Measurements from ENCODE around the gene CUX1. TPM values are rescaled to one million over a fixed set of nuclear protein-coding genes. Genes with fewer than 3 reads are reported as not detected.

The CUX1 gene
- total RNA-seq, 1 donor from 2014 or later: 56.5 TPM

- H3K36me3 Mint-ChIP-seq (ENCODE audit: unreplicated experiment): peaks cover 5% of the 10 kb centered on the region
- TF ChIP-seq CTCF (IDR thresholded peaks at IDR 0.05; ENCODE audit: partially characterized antibody, unreplicated experiment): no peak
- H3K9me3 Mint-ChIP-seq (ENCODE audit: unreplicated experiment): peaks cover 2% of the 10 kb centered on the region
- peaks cover 6% of the 10 kb centered on the region for H3K27me3 Mint-ChIP-seq (ENCODE audit: unreplicated experiment)
- DNase-seq: no peak
- H3K4me1 Mint-ChIP-seq (ENCODE audit: low read depth, unreplicated experiment): peaks cover 13% of the 10 kb centered on the region
- H3K27ac Mint-ChIP-seq (ENCODE audit: unreplicated experiment): no peak overlapping the region
- H3K4me3 Mint-ChIP-seq (ENCODE audit: unreplicated experiment): no peak overlapping the region
These were observed 195.6 kb downstream of the CUX1 start for GRCh38 chr7:102012941-102013461.

GRCh38 chr7:102018876-102019275 is 201.4 kb downstream of the CUX1 start:
- Mint-ChIP-seq H3K9me3 (ENCODE audit: unreplicated experiment) (peaks cover 4% of the 10 kb centered on the region), H3K27me3 (ENCODE audit: unreplicated experiment) (peaks cover 6% of the 10 kb centered on the region), H3K27ac (ENCODE audit: unreplicated experiment) (no peak overlapping the region), H3K4me3 (ENCODE audit: unreplicated experiment) (no peak overlapping the region), H3K36me3 (ENCODE audit: unreplicated experiment) (peaks cover 5% of the 10 kb centered on the region), H3K4me1 (ENCODE audit: low read depth, unreplicated experiment) (peaks cover 6% of the 10 kb centered on the region)
- TF ChIP-seq CTCF (IDR thresholded peaks at IDR 0.05; ENCODE audit: partially characterized antibody, unreplicated experiment): no peak
- DNase-seq: no peak

- DNase-seq: no peak
- Mint-ChIP-seq H3K4me1 (ENCODE audit: low read depth, unreplicated experiment) (peaks cover under 1% of the 10 kb centered on the region), H3K4me3 (ENCODE audit: unreplicated experiment) (no peak overlapping the region), H3K36me3 (ENCODE audit: unreplicated experiment) (peaks cover 5% of the 10 kb centered on the region), H3K9me3 (ENCODE audit: unreplicated experiment) (peaks cover 4% of the 10 kb centered on the region), H3K27me3 (ENCODE audit: unreplicated experiment) (peaks cover 6% of the 10 kb centered on the region), H3K27ac (ENCODE audit: unreplicated experiment) (no peak overlapping the region)
- no peak for TF ChIP-seq CTCF (IDR thresholded peaks at IDR 0.05; ENCODE audit: partially characterized antibody, unreplicated experiment)
These were observed 202.0 kb downstream of the CUX1 start for GRCh38 chr7:102019461-102019860.

DNA sequence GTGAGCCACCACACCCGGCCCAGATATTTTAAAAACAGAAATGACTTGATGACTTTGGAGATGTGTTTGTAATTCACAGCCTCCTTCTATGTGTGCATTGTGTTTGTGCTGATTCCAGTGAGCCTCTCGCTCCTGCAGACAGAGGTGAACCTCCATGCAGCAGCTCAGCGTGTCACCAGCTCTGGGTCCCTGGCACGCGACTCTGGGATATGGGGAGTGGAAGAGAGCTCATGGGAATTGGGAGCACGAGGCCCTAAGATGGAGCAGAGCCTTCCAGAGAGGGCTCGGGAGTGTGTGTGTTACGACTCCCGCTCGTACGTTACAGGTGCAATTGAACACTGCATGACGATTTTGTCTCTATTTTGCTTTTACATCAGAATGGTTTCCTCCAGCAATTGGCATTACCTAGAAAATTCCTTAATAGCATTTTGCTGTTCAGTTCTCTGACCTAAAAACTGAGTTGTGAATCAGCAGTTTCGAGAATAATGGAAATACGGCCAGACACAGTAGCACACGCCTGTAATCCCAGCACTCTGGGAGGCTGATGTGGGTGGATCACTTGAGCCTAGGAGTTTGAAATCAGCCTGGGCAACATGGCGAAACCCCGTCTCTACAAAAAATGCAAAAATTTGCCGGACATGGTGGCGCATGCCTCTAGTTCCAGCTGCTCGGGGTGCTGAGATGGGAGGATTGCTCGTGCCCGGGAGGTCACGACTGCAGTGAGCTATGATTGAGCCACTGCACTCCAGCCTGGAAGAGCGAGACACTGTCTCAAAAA is 204.6 kb downstream of the CUX1 start:
- Mint-ChIP-seq H3K4me1 (ENCODE audit: low read depth, unreplicated experiment) (no peaks in the 10 kb centered on the region), H3K36me3 (ENCODE audit: unreplicated experiment) (no peaks in the 10 kb centered on the region), H3K27me3 (ENCODE audit: unreplicated experiment) (peaks cover 3% of the 10 kb centered on the region), H3K27ac (ENCODE audit: unreplicated experiment) (no peak overlapping the region), H3K9me3 (ENCODE audit: unreplicated experiment) (peaks cover 6% of the 10 kb centered on the region), H3K4me3 (ENCODE audit: unreplicated experiment) (no peak overlapping the region)
- DNase-seq: no peak
- no peak for TF ChIP-seq CTCF (IDR thresholded peaks at IDR 0.05; ENCODE audit: partially characterized antibody, unreplicated experiment)
